Mesothelial cell of epicardium (in vitro differentiated cells): ENCODE results near the gene CDC34. TPM values are rescaled to one million over a fixed set of nuclear protein-coding genes. Genes with fewer than 3 reads are reported as not detected.

Source experiments
- DNase-seq, 2 experiments: peaks; one replicate each; pipeline ENCODE4 v3.0.0; 2021; ENCODE audit warnings: low spot score in 2 of 2; ENCODE audit not compliant: unreplicated experiment in 2 of 2
- H3K27ac Mint-ChIP-seq: 2 replicates; pipeline ENCODE4 v1.8.0; 2021; ENCODE audit warnings: mixed read lengths
- H3K27me3 Mint-ChIP-seq: 2 replicates; pipeline ENCODE4 v1.8.0; 2021; ENCODE audit warnings: low read depth, mixed read lengths
- H3K36me3 Mint-ChIP-seq: 2 replicates; pipeline ENCODE4 v1.8.0; 2021; ENCODE audit warnings: mixed read lengths
- H3K4me1 Mint-ChIP-seq: 2 replicates; pipeline ENCODE4 v1.8.0; 2021; ENCODE audit warnings: mixed read lengths
- H3K4me3 Mint-ChIP-seq: 2 replicates; pipeline ENCODE4 v1.8.0; 2021; ENCODE audit warnings: mild to moderate bottlenecking, moderate library complexity, mixed read lengths
- H3K9me3 Mint-ChIP-seq: 2 replicates; pipeline ENCODE4 v1.8.0; 2021; ENCODE audit warnings: mixed read lengths
- total RNA-seq: library from RNA; stranded (reverse); gene quantifications from 3 replicates; pipeline ENCODE4 v1.2.1, GENCODE V29; 2021
- TF ChIP-seq, protein P1 (sequence below): fragments of 200-600 bp; sonication (generic); IDR thresholded peaks from one replicate; pipeline ENCODE4 v1.5.0; 2021; ENCODE audit warnings: antibody characterized with exemption; ENCODE audit not compliant: unreplicated experiment

CDC34 gene
- total RNA-seq, 1 donor from 2014 or later = 106 TPM

GRCh38 chr19:522726-523125 lies 8.8 kb upstream of the CDC34 start:
- H3K4me1 Mint-ChIP-seq = peaks cover 5% of the 10 kb centered on the region
- H3K27ac Mint-ChIP-seq = no peak overlapping the region
- TF ChIP-seq, protein P1, sequence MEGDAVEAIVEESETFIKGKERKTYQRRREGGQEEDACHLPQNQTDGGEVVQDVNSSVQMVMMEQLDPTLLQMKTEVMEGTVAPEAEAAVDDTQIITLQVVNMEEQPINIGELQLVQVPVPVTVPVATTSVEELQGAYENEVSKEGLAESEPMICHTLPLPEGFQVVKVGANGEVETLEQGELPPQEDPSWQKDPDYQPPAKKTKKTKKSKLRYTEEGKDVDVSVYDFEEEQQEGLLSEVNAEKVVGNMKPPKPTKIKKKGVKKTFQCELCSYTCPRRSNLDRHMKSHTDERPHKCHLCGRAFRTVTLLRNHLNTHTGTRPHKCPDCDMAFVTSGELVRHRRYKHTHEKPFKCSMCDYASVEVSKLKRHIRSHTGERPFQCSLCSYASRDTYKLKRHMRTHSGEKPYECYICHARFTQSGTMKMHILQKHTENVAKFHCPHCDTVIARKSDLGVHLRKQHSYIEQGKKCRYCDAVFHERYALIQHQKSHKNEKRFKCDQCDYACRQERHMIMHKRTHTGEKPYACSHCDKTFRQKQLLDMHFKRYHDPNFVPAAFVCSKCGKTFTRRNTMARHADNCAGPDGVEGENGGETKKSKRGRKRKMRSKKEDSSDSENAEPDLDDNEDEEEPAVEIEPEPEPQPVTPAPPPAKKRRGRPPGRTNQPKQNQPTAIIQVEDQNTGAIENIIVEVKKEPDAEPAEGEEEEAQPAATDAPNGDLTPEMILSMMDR = no peak
- H3K9me3 Mint-ChIP-seq = no peaks in the 10 kb centered on the region
- no peak overlapping the region for H3K4me3 Mint-ChIP-seq
- no peak for DNase-seq
- H3K27me3 Mint-ChIP-seq = peaks cover 3% of the 10 kb centered on the region
- H3K36me3 Mint-ChIP-seq = peaks cover 8% of the 10 kb centered on the region

DNA sequence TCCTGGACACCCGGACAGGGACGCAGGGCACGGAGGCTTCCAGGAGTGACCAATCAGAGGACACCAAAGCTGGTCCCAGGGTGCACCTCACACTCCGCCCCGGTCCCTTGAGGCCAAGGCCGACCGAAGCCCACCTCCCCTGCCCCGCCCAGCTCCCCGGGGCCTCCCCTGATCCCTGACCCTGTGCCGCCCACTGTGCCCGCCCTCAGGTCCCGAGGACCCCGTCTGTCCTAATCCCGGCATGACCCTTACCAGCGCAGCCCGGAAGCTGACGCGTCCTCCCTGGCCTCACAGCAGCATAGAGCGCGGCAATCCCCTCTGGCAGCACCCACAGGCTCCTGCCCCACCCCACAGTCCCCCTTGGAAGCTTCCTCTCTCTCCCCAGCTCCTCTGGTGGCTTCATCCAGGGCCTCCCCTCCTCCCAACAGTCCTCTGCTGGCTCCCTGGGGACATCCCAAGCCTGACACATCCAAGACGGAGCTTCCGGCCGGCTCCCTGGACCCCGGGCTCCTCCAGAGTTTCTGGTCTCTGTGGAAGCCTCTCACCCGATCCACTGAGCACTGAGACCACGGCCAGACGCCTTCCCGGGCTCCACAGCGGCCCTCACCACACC lies 7.4 kb upstream of the CDC34 start:
- no peak for DNase-seq
- H3K27ac Mint-ChIP-seq = no peak overlapping the region

GRCh38 chr19:525029-525428 lies 6.5 kb upstream of the CDC34 start:
- no peaks in the 10 kb centered on the region for H3K9me3 Mint-ChIP-seq
- H3K27ac Mint-ChIP-seq = peak overlapping the region; percentile 52
- no peak overlapping the region for H3K4me3 Mint-ChIP-seq
- TF ChIP-seq, protein P1 = no peak
- peaks cover 3% of the 10 kb centered on the region for H3K27me3 Mint-ChIP-seq
- peaks cover 6% of the 10 kb centered on the region for H3K4me1 Mint-ChIP-seq
- DNase-seq = no peak
- peaks cover 6% of the 10 kb centered on the region for H3K36me3 Mint-ChIP-seq

More for the DNA sequence above, 7.4 kb upstream of the CDC34 start:
- TF ChIP-seq, protein P1 = no peak
- H3K9me3 Mint-ChIP-seq = no peaks in the 10 kb centered on the region
- H3K36me3 Mint-ChIP-seq = peaks cover 8% of the 10 kb centered on the region
- peaks cover 6% of the 10 kb centered on the region for H3K4me1 Mint-ChIP-seq
- peaks cover 3% of the 10 kb centered on the region for H3K27me3 Mint-ChIP-seq
- H3K4me3 Mint-ChIP-seq = no peak overlapping the region

GRCh38 chr19:525857-526419 lies 5.6 kb upstream of the CDC34 start:
- Mint-ChIP-seq H3K4me1 (peaks cover 6% of the 10 kb centered on the region), H3K27ac (no peak overlapping the region), H3K9me3 (no peaks in the 10 kb centered on the region), H3K36me3 (peaks cover 5% of the 10 kb centered on the region), H3K27me3 (peaks cover 3% of the 10 kb centered on the region), H3K4me3 (no peak overlapping the region)
- TF ChIP-seq, protein P1 = no peak
- no peak for DNase-seq

- peak overlapping the region; percentile 79 for H3K27ac Mint-ChIP-seq
These were observed 1.2 kb upstream of the CDC34 start for GRCh38 chr19:530134-531008.

More at GRCh38 chr19:530134-531008, 1.2 kb upstream of the CDC34 start:
- Mint-ChIP-seq H3K36me3 (no peaks in the 10 kb centered on the region), H3K27me3 (peaks cover 1% of the 10 kb centered on the region), H3K4me1 (peaks cover 20% of the 10 kb centered on the region), H3K9me3 (no peaks in the 10 kb centered on the region), H3K4me3 (peak overlapping the region; percentile 77)
- DNase-seq = peak in 1 of 2 experiments; percentile 15
- TF ChIP-seq, protein P1 = no peak
